SHP77 treated with DMSO at 0.1 percent for 48 hours (cell line): ENCODE measurements around the gene WNT3A.
"Not testable (repeated sequence)": the region's sequence is repeated elsewhere in the genome, so short reads cannot be mapped to it uniquely, and the experiment has no call there.

Source experiments
- DNase-seq: peaks from one replicate; lab custom pipeline; 2025; lab: John Stamatoyannopoulos, UW

The WNT3A gene, protein sequence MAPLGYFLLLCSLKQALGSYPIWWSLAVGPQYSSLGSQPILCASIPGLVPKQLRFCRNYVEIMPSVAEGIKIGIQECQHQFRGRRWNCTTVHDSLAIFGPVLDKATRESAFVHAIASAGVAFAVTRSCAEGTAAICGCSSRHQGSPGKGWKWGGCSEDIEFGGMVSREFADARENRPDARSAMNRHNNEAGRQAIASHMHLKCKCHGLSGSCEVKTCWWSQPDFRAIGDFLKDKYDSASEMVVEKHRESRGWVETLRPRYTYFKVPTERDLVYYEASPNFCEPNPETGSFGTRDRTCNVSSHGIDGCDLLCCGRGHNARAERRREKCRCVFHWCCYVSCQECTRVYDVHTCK

GRCh38 chr1:228006786-228007048 lies at the start of gene WNT3A:
TSS of gene WNT3A (plus strand) at chr1:228006998. CDS start at chr1:228007129, 131 bp downstream.
- no peak for DNase-seq

DNA sequence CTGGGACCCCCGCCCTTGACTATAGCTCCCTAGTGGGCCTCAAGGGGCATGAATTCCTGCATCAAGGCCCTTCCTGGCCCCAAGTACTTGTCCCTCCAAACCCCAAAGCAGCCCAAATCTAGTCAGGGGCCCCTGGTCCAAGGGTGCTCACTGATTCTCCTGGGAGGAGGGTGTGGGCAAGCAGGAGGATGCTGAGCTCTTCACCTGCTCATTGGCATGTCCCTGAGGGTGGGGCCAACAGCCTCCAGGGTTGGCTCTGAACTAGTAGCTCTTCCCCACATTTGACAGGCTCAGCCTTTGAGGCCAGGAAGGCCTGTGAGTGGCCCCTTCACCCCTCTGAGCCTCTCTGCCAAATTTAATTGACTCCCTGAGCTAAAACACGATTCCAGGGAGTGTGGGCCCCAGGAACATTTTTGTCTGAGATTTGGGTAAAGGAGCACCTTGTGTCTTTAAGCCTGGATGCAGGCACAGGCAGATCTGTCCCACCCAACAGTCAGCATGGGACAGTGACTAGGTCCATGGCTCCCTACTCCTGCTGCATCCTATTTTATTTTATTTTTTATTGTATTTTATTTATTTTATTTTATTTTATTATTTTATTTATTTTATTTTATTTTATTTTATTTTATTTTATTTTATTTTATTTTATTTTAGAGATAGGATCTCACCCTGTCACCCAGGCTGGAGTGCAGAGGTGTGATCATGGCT lies 48.0 kb upstream of the WNT3A start:
- DNase-seq = no peak

- DNase-seq = no peak
Measured at GRCh38 chr1:227959325-227959860, 47.4 kb upstream of the WNT3A start.

GRCh38 chr1:227961651-227962466 lies 44.9 kb upstream of the WNT3A start:
- no peak for DNase-seq

GRCh38 chr1:227966733-227967132 lies 40.1 kb upstream of the WNT3A start:
- not testable (repeated sequence) for DNase-seq

DNA sequence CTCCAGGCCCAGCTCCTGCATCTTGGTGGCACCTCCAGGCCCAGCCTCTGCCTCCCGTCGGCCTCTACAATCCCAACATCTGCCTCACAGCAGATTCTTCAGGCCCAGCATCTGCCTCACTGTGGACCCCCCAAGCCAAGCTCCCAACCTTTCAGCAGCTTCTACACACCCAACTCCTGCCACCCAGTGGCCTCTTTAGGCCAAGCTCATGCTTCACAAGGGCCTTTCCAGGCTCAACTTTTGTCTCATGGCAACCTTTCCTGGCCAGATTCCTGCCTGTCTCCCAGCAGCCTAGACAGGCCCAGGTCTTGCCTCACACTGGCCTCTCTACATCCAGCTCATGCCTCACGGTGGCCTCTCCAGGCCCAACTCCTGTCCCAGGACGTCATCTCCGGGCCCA lies 39.0 kb upstream of the WNT3A start:
- not testable (repeated sequence) for DNase-seq

DNA sequence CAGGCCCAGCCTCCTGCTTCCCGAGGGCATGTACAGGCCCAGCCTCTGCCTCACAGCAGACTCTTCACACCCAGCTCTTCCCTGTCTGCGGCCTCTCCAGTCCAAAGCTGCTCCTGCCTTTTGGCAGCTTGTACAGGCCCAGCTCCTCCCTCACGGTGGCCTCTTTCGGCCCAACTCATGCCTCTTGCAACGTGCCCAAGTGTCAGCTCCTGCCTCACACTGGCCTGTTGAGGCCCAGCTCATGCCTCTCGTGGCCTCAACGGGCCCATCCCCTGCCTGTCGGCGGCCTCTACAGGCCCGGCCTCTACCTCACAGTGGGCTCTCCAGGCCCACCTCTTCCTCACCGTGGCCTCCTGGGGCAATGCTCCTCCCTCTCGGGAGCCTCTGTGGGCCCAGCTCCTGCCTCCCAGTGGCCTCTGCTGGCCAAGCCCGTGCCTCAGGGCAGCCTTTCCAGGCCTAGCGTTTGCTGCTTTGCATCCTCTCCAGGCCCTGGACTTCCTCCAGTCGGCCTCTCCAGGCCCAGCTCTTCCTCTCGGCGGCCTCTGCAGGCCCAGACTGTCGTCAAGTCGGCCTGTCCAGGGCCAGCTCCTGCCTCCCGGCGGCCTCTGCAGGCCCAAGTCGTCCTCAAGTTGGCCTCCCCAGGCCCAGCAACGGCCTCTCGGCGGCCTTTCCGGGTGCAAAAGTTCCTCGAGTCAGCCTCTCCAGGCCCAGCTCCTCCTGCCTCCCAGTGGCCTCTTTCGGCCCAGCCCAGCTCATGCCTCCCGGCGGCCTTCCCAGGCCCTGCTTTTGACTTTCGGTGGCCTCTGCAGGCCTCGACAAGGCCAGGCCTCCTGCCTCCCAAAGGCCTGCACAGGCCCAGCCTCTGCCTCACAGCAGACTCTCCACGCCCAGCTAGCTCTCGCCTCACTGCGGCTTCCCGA lies 36.5 kb upstream of the WNT3A start:
- not testable (repeated sequence) for DNase-seq

DNA sequence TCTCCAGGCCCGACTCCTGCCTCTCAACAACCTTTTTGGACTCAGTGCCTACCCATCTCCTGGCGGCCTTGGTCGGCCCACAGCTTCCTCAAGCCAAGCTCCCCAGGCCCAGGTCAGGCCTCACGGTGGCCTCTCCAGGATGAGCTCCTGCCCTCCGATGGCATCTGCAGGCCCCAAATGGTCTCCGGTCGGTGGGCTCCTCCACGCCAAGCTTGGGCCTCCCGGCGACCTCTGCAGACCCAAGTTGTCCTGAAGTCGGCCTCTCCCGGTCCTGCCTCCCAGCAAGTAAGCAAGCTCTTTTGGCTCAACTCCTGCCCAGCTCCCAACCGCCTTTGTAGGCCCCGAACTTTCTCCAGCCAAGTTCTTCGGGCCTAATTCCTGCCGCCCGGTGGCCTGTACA lies 35.6 kb upstream of the WNT3A start:
- DNase-seq = not testable (repeated sequence)

DNA sequence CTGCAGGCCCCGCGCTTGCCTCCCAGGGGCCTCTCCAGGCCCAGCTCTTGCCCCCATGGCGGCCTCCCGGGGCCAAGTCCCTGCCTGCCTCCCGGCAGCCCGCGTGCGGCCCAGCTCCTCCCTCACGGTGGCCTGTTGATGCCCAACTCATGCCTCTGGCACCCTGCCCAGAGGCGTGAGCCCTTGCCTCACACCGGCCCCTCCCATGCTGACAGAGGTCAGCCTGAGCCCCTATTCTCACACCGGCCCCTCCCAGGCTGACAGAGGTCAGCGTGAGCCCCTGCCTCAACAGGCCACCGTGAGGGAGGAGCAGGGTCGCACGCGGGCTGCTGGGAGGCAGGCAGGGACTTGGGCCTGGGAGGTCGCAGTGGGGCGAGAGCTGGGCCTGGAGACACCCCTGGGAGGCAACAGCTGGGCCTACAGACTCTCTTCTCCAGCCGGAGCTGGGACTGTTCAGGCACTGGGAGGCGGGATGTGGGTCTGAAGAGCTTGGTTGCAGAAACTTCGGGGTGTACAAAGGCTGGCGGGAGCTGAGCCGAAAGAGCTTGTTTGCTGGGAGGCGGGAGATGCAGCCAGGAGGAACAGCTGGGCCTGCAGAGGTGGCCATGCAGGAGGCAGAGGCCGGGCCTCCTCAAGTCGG lies 35.0 kb upstream of the WNT3A start:
- DNase-seq = not testable (repeated sequence)

GRCh38 chr1:227972283-227972679 lies 34.5 kb upstream of the WNT3A start:
- not testable (repeated sequence) for DNase-seq

DNA sequence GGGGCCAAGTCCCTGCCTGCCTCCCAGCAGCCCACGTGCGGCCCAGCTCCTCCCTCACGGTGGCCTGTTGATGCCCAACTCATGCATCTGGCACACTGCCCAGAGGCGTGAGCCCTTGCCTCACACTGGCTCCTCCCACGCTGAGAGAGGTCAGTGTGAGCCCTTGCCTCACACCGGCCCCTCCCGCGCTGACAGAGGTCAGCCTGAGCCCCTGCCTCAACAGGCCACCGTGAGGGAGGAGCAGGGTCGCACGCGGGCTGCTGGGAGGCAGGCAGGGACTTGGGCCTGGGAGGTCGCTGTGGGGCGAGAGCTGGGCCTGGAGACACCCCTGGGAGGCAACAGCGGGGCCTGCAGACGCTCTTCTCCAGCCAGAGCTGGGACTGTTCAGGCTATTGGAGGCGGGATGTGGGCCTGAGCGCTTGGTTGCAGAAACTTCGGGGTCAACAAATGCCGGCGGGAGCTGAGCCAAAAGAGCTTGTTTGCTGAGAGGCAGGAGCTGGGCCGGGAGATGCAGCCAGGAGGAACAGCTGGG lies 33.9 kb upstream of the WNT3A start:
- not testable (repeated sequence) for DNase-seq

DNA sequence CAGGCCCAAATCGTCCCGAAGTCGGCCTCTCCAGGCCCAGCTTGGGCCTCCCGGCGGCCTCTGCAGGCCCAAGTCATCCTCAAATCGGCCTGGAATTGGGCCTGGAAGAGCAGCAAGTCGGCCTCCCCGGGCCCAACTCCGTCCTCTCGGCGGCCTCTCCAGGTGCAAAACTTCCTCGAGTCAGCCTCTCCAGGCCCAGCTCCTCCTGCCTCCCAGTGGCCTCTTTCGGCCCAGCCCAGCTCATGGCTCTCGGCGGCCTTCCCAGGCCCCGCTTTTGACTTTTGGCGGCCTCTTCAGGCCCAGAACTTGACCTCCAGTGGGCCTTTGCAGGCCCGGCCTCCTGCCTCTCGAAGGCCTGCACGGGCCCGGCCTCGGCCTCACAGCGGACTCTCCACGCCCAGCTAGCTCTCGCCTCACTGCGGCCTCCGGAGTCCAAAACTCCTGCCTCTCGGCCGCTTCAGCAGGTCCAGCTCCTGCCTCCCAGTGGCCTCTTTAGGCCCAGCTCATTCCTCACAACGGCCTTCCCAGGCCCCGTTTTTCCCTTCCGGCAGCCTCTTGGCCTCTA lies 33.0 kb upstream of the WNT3A start:
- not testable (repeated sequence) for DNase-seq

DNA sequence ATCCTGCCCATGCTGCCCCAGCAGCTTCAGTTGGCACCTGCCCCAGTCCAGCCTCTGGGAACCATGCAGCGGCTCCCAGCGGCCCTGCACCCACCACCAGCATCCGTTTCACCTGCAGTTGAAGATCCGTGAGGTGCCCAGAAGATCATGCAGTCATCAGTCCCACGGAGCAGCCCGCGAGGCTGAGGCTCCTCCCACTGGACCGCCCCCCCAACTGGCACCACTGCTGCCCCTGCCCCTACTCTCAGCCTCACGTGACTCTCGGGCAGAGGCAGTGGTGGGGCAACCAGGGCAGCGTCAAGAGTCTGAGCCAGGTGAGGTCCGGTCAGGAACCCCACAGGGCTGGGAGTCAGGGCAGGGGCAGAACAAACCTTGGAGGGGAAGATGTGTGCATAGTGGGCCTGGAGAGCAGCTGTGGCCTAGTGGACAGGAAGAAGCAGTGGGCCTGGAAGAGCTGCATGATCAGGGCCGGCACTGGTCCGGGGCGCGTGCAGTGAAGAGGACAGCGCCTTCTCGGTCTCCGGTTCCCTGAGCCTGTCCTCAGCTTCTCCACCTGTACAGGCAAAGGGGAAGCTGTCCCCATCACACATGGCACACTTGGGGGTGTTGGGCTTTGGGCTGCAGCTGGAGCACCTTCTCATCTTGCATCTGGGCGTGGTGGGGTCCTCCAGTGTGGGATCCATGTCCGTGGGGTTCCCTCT lies 31.1 kb upstream of the WNT3A start:
- not testable (repeated sequence) for DNase-seq

DNA sequence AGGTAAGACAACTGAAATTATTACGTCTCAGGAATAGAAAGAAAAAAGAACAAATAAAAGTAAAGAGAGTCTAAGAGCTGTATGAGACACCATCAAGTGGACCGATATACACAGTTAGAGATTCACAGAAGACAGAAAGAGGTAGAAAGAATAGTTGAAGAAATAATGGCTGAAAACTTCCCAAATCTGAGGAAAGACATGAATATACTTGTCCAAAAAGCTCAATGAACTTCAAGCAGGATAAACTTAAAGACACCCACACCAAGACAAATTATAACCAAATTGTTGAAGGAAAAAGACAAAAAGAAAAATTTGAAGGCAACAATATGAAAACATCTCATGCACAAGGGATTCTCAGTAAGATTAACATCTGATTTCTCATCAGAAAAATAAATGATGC lies 19.6 kb upstream of the WNT3A start:
- DNase-seq = no peak

DNA sequence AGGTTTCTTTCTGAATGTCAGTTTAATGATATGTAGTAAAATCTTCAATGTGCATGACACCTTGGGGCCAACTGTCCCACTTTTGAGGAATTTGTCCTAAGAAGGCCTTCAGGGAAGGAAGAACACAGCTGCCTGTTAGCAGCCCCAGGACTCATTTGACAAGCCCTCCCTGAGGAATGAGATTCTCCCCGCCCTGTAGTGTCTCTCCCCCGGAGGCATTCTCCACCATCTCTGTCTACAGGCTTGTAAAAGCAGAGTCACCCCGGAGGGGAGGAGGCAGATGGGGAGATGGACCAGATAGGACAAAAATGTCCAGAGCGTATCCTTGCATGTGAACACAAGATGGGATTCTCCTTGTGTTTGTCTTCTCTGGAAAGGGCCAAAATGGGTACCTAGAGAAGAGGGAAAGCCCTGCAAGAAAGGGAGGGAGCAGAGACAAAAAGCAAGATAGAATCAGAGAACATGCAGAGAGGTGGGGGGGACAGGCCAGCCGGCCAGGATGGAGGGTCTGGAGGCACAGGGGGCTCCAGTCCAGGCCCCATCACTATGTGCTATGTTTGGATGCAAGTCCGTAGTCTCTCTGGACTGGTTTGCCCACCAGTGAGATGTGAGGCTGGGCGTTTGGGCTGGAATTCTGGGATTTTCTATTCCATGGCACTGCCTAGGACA lies 12.0 kb upstream of the WNT3A start:
- DNase-seq = no peak

DNA sequence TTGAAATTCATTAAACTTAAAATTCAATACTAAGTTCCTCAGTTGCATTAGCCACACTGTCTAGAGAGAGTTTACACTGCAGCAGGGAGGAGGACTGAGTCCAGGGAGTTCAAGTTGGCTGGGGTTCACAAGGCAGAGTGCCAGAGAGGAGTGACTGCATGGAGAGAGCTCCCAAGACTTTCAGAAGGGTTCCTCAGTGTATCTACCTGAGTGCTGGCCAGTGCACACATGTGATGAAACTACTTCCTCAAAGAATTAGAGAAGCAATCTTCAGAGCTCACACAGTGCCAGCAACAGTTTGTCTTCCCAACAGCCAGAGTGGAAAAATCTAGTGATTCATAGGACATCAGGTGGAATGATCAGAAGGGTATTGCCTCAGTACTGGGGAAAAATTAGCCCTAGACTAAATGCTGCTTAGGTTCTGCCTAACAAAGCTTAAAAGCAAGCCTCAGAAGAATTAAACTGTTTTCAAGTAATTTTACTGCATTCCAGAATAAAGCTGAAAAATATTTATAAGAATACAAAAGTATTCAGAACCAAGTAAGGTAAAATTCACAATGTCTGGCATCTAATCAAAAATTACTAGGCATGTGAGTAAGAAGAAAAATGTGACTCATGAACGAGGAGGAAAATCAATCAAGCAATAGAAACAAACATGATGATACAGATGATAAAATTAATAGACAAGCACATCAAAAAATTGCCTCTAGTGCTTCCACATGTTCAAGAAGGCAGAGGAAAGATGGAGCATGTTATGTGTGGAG lies 10.4 kb upstream of the WNT3A start:
- DNase-seq = no peak

GRCh38 chr1:227998374-227999055 lies 8.3 kb upstream of the WNT3A start:
- DNase-seq = no peak
